AG20443 (cell line): Measurements from ENCODE around the gene DNM3.
A peak's percentile ranks its signal among the peaks of the same experiment; 100 is the strongest.

ENCODE experiments used
- DNase-seq: peaks from one replicate; pipeline ENCODE4 v3.0.0; 2012; ENCODE audit warnings: low spot score, mixed read lengths

Gene DNM3

DNA sequence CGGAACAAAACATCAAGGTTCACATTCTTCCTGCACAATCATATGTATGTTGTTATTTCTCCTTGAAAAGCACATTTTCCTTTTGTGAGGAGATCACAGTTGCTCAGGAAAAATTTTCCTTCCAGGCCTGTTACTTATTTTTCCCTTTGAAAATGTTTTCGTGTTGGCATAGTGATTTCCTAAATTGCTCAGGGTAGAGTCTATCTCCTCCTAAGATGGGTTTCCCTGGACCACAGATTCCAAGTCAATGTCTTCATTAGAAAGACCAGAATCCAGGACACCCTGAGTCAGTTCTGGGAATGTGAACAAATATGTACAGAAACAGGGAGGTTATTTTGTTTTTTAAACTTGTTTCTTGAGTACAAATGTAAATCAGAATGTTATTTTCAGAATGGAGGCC is 484.8 kb downstream of the DNM3 start:
- DNase-seq, result peak; percentile 41

DNA sequence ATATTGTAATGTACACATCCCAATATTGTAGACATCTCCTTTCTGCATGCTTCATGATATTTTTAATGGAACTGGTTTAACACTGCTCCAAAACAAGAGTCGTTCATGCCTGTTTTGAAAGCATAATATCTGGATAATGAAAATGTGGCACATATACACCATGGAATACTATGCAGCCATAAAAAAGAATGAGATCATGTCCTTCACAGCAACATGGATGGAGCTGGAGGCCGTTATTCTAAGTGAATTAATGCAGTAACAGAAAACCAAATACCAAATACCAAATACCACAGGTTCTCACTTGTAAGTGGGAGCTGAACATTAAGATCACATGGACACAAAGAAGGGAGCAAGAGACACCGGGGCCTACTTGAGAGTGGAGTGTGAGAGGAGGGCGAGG is 487.0 kb downstream of the DNM3 start:
- DNase-seq, result no peak

DNA sequence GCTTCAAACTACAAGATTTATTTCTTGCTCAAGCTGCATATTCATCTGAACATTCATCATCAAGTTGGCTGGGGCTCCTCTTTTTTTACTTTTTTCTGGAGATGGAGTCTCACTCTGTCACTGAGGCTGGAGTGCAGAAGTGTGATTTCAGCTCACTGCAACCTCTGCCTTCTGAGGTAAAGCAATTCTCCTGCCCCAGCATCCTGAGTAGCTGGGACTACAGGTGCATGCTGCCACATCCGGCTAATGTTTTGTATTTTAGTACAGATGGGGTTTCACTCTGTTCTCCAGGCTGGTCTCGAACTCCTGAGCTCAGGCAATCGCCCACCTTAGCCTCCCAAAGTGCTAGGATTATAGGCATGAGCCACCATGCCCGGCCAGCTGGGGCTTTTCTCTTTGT is 490.9 kb downstream of the DNM3 start:
- no peak for DNase-seq

DNA sequence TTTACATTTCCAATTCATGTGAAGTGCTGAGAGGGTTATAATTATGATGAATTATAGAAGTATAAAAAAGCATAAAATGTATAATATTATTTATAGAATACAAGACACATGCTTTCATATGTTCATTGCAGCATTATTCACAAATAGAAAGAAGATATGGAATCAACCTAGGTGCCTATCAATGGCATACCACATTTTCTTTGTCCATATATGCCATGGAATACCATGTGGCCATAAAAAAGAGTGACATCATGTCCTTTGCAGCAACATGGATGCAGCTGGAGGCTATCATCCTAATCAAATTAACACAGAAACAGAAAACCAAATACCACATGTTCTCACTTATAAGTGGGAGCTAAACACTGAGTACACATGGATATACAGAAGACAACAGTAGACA is 494.1 kb downstream of the DNM3 start:
- no peak for DNase-seq

DNA sequence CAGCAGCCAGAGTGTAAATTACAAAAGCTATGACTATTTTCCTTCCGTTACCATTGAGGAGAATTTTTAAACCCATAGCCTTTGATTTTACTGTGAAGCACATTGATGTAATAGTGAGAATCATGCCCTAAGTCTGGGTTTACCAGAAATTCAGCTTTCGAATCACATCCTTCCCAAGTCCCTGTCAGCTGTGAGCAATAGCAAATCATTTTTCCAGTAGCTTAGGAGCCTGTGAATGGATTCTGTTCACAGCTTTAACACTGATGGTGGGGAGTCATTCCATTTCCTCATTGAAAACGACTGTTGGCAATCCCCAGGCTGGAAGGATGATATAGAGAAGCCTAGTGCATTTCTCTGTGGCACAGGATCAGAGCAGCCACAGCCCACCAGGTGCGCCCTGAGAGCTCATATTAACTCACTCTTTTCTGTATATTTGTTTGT is 497.0 kb downstream of the DNM3 start:
- DNase-seq, result no peak

DNA sequence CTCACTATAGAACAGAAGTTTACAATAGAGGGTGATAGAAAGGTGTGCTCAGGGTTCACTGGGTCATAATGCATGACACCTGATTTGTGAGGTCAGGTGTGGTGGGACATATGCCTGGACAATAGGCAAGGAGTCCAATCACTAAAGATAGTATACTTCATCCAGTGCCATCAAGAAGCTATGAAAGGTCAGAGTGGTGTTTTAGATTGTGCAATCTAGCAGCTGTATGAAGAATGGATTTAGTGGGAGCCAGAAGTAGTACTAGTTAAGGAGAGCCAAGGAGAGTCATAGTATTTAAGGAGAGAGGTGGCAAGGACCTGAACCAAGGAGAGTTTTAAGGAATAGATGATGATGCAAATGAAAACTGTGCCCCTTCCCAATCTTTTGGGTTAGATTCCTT is 498.5 kb downstream of the DNM3 start:
- no peak for DNase-seq

DNA sequence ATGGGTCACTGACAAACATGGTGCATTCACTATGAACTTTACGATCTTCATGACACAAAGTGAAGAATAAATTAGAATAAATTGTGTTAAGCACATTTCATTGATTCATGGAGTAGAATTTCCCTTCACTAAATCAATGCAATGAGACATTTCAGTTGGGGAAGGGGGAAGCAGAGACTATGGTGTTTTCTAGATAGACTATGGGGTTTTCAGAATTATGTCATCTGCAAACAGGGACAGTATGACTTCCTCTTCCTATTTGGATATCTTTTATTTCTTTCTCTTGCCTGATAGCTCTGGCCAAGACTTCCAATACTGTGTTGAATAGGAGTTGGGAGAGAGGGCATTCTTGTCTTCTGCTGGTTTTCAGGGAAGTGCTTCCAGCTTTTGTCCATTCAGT is 499.2 kb downstream of the DNM3 start:
- no peak for DNase-seq

DNA sequence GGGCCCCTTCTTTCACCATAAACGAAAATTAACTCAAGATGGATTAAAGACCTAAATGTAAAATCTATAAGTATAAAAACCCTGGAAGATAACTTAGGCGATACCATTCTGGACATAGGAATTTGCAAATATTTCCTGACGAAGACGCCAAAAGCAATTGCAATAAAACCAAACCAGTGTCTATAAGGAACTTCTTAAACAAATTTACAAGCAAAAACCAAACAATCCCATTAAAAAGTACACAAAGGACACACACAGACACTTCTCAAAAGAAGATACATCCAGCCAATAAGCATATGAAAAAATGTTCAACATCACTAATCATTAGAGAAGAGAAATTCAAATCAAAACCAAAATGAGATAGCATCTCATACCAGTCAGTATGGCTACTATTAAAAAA is 500.4 kb downstream of the DNM3 start:
- no peak for DNase-seq

DNA sequence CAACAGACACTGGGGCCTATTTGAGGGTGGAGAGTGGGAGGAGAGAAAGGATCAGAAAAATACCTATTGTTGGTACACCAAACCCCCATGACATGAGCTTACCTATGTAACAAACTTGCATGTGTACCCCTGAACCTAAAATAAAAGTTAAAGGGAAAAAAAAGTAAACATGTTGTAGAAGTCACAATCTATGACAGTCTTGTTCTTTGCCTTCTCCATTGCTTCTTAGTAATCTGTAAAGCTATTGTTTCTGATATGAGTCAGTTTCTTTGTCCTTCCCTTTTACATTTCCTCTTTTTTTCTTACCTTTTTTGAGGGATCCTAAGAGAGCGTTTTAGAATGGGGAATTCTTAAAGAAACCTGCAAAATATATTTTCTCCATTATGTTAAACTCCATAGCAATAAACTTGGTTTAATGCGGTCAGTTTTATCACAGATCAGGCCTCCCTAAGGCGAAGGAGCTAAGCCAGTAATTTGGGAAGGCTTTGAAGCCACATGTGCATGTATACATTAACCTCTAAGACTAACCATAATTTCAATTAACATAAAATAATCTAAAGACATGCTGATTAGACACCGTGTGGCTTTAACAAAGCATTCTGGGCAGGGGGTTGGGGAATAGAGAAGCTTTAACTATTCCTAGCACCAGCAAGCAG is 501.4 kb downstream of the DNM3 start:
- DNase-seq, result no peak

DNA sequence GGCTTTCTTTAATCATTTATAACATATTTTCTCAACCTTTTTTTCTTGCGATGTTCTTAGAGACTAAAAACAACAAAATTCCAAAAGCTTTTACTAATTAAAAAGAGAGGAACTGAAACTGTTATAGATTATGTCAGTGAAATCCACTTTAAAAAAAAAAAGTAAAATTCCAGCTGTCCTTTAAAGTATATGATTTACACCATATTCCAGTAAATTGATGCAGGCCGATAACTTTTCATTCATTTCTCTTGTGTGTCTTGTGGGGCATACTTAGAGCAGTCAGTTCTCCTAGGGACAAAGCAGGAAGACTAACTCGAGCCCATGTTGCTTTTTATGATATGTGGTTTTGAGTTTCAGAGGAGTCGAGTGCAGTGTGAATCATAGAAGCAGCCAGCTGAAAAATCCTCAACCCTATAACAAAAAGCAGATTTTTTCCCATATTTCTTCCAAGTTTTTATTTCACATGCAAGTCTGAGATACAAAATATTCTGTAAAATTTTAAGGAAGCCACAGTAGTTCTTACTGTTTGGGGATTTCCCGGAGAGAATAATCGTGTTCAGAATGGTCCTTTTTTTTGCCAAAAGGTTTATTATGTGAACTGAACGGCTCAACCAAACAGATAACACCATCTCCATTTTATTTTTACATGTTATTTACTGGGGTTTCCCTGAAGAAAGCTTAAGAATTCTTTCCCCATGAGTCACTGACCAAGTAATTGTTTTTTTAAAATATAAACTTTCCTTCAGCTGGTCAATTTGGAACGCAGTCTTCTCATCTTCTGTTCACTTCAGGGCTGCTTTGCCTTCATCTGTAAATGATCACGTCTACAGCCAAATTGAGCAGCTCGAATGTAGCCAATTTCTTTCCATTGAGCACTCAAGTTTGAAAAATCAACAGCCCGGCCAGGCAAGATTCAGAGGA is 502.2 kb downstream of the DNM3 start:
- peak; percentile 65 for DNase-seq

DNA sequence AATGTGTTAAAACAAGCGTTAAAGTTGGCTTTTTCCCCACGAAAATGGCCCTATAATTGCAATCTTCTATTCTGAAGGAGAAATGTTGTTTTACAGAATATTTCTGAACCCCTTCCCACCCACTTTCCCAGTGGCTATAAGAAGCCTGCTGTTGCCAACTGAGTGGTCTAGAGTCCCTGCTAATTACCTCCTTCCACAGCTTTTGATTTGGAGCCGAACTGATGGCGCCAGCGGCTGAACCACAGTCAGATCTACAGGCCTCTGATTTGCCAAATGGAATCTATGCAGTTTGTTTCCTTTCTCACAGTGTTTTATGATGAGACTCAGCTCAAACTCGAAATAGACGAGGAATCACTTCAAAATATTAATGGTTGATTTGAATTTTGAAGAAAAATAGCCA is 503.1 kb downstream of the DNM3 start:
- no peak for DNase-seq

DNA sequence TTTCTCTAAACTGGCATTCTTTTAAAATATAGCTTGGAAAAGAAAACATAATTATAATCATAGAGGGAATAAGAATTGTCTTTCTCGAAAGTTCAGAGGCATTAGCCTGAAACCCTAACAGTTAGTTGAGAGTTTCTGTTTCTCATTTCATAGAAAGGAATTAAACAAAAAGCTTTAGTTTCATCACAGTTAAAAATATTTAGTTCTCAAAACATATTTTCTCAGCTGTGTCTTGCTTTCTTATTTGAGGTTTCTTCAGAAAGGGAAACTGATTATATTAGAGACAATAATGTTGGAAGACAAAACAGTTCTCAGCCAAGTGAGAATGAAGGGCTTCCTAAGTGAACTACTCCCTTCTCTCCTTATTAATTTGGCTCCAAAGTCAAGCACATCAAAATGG is 503.8 kb downstream of the DNM3 start:
- DNase-seq, result no peak

DNA sequence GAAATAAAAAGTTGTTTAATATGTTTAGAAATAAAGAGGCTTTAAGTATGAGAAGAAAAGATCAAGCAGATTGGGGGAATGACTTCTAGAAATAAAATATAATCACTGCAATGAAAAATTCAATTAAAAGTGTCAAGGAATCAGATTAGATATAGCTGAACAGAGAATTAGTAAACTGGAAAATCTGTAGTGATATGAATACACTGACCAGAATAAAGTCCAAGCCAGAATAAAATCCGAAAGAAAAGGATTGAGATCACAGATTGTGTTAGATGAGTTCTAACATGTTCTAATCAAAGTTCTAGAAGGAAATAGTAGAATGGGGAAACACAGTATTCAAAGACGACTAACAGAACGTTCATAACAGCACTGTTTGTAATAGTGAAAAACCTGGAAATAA is 506.1 kb downstream of the DNM3 start:
- DNase-seq, result no peak

DNA sequence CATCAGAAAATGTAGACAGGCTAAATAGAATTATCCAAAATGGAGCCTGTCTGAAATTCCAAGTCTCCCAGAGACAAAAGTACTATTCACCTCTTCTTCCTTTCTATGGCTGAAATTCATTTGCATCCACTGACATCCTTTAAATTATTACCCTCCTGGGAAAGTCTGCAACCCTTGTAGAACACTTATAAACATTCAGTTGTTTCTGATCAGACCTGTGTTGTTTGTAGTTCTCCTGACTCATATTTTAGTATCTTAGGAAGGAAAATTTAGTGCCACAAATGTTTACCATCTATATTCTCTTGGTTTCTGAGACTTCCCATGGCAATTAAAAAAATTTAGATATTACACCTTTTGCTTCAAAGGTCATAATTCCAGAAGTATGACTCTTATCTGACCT is 509.6 kb downstream of the DNM3 start:
- DNase-seq, result no peak

DNA sequence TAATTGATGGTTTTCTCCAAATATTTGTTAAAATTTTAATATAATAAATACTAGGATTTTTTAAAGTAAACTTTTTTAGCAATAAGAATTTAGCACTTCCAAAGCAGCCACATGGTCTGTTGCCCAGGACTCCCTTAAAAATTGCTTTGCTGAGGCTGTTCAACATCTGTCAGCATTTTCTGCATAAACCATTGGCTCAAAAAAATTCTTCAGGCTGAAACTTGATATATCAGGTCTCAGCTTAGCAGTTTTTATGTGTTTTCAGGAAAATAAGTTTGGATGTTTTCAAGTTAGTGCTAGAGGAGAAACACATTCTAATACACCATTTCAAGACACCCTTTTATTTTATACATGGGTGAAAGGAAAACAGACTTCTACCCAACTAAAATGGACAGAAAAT is 510.0 kb downstream of the DNM3 start:
- DNase-seq, result peak; percentile 15

DNA sequence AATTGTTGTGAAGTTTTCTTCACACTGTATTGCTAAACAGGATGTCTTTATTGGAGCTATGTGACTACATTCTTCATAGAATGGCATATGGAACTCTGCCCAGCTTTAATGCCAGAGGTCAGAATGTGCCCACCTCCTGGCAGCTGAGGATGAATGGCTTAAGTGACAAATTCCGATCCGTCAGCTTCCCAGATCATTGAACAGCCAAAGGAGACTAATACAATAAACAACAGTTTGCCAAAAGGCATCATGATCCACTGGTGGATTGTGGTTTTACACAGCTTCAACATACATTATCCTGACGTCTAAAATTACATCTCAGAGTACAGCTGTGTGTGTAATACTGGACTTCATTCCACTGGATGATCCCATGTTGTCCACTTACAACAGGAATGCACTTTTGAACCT is 510.5 kb downstream of the DNM3 start:
- DNase-seq, result no peak

DNA sequence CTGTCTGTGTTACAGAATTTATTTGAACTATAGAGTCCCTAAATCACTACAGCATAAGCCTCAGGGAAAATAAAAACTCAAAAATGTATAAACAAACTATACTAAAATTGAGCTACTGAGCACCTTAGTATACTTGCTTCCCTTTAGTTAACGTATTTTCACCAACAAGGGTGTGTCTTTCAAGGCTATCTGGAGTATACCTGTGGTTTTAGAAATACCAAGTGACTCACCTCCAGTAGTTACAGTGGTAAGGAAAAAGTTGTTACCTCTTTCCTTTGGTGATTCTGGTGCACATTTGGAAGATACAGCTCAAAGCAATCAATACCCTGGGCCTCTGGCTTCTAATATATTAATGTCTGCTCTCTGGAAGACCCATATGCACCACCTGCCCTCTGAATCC is 511.1 kb downstream of the DNM3 start:
- no peak for DNase-seq

DNA sequence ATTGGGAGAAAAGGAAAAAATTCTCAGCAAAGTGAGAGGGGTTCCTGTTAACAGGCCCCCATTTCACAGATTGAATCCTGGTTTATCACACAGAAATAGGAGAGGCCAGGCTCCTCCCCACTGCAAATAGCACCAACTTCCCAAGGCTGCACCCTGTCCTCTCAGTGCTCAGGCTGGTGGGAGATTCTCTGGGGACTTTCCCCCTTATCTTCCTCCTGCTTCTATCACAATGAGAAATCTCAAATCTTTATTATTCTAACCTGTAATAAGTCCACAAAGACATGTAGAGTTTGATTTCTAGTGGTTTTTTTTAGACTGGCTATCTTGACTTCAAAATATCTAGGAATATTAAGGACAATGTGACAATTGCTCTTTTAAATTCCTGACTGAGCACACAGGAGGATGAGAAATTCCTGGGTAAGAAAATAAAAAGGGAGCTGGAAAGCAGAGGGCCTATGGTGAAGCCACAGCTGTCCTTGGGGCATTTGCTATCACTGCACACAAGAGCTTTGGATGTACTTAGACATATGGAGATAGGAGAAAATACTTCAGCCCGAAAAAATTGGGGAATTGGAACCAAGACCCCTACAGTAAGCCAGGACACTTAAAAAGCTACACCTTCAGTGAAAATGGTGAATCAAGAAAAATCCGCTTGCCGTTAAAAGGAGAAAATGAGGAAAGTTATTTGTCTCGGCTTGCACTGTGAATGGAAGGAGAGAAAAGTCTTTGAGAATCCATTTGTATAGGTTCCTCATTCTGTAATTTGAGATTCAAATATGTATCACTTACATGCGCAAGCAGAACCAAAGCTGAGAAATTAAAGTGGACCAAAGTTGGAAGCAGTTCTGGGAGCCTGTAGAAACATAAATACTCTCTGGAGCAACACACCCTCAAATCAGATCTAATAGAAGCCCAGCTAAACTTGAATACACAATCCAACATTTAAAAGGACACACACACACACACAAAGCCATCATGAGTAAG is 513.3 kb downstream of the DNM3 start:
- DNase-seq, result no peak

DNA sequence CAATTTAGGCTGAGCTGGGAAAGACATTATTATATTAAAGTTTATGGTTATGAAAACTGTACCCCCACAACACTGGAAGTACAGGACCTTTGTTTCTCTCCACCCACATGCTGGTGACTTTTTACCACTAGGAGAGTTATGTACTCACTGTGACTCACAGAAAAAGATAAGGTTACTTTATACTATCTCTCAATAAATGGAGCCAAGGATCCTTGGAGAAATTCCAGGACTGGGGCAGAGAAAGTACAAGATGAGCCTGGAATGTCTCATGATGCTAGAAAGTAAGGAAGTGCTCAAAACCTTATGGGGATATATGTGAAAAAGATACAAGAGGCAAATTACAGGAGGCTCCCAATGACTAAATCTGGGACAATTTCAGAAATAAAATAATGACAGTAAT is 515.3 kb downstream of the DNM3 start:
- no peak for DNase-seq

DNA sequence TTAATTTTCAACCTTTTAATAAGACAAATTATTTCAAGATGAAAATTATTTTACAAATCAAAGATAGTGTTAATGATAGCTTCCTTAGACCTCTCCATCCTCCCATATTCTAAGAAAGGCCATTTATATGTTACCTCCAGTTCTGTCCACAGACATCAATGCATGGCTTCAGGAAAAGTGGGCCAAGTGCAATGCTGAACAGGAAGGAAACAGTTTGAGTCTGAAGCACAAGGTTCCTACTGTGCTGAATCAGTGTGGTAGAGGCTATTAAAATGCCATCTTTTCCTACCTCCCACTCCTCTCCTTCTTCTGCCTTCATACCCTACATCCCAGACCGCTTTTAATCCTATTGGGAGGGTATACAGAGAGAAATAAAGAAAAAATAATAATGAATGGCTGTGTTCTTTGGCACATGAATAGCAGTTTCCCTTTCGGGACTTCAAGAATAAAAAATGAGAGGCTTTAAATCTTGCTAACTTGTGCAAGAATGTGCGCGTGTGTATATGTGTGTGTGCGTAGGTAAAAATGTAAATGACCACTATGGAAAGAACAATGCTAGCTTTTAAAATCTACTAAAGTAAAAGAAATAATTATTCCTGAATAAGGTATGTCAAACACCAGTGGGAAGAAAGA is 516.6 kb downstream of the DNM3 start:
- no peak for DNase-seq

DNA sequence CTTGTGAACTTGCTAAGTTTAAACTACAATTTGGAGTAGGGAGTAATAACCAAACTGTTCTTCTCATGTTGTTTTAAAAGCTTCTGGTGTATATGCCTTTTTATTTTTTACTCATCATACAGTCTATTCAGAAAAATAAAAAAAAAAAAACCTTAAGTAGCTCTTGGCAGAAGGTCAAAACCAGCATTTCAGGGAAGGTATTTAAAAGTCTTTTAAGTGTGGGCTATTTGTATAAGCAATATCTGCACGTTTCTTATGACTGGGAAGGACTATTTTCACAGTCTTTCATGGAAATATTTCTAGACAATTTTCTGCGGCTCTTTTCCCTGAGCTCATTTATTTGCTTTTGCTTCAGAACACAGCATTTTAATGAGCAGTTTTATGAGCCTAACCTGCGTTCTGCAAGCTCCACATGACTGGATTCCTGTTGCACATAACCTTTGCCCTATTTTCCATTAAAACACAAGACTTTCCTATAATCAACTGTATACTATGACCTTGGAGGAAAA is 518.2 kb downstream of the DNM3 start:
- DNase-seq, result no peak

DNA sequence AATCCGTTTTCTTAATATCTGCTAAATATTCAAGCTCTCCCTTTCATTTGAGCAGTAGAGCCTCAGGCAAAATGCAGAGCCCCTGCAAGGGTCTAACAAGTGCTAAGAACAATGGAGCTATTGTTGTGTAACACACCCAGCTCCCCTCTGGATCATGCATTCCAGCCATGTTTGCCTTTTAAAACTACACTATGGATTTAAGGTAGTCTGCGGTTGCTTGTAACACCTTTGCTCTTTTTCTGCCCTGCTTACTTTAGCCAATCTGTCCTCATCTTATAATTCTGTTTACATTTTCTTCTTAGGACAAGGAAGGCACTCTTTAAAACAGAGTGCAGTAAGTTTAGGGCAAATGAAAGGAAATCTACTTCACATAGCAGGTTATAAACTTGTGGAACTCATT is 519.2 kb downstream of the DNM3 start:
- DNase-seq, result no peak
